K562 (cell line): Measurements from ENCODE around the gene WNT6. TPM values are rescaled to one million over a fixed set of nuclear protein-coding genes. Genes with fewer than 3 reads are reported as not detected.

Experiments used
- ATAC-seq: fragments of 200-7000 bp; cut with Tn5 transposase; 3 replicates; pipeline ENCODE4 v1.9.1; 2020; ENCODE audit warnings: moderate library complexity
- BruUV-seq: library from RNA; stranded (reverse); fragments of 400-500 nt; replicated peaks from 2 replicates; lab custom pipeline; 2021; lab: Mats Ljungman, UMichigan
- CTCF ChIA-PET: fragments of 300-600 bp; formaldehyde crosslinking; extraction: SDS; loops from one replicate; lab custom pipeline; 2021; ENCODE audit warnings: low intra/inter-chr PET ratio; lab: Yijun Ruan, JAX
- POLR2A ChIA-PET: fragments of 300-600, 350-650 bp; sonication (Branson Sonifier 250); formaldehyde crosslinking; extraction: SDS; loops from one replicate; lab custom pipeline; 2021; ENCODE audit warnings: antibody characterized with exemption, inconsistent platforms; lab: Yijun Ruan, JAX
- DNase-seq, 4 experiments: peaks; one replicate each; pipeline versions ENCODE4 v3.0.0 to v3.0.0-alpha.2; 2011 to 2018; ENCODE audit warnings: low spot score in 3 of 4, mixed read lengths in 3 of 4; ENCODE audit errors: extremely low read depth in 1 of 4
- FAIRE-seq: peaks from 2 replicates; lab custom pipeline; 2011; peaks lifted over from hg19 to GRCh38; lab: Jason Lieb, UNC
- H2AFZ ChIP-seq: 2 replicates; pipeline ENCODE4 v1.6.0; 2011; ENCODE audit warnings: low read depth, low read length, control low read depth, inconsistent platforms
- H3K27ac ChIP-seq: fragments of 200-600 bp; 3 replicates; pipeline ENCODE4 v1.8.0; 2011; ENCODE audit warnings: low read depth, mild to moderate bottlenecking, control low read depth, inconsistent platforms, low read length, moderate library complexity, mixed read lengths; ENCODE audit errors: extremely low read depth
- H3K27me3 ChIP-seq, 2 experiments: fragments of 300-600 bp in 1 of 2; 2 replicates in 1 of 2; 3 replicates in 1 of 2; pipeline versions ENCODE4 v1.6.0 to v1.8.0; 2011; ENCODE audit warnings: inconsistent platforms in 2 of 2, low read length in 2 of 2, mild to moderate bottlenecking in 1 of 2, mixed read lengths in 1 of 2, moderate library complexity in 1 of 2; ENCODE audit not compliant: control insufficient read depth in 2 of 2, insufficient read depth in 2 of 2
- H3K36me3 ChIP-seq: fragments of 300-600 bp; 3 replicates; pipeline ENCODE4 v1.8.0; 2011; ENCODE audit warnings: mild to moderate bottlenecking, low read length, inconsistent platforms; ENCODE audit not compliant: control insufficient read depth, insufficient read depth
- H3K4me1 ChIP-seq, 2 experiments: fragments of 200-600 bp in 1 of 2; replicated peaks in 1 of 2; 2 replicates in 1 of 2; 3 replicates in 1 of 2; pipeline versions ENCODE4 v1.5.1 to v1.8.0; 2011; ENCODE audit warnings: inconsistent platforms in 2 of 2, low read length in 2 of 2, mild to moderate bottlenecking in 1 of 2, mixed read lengths in 1 of 2, moderate library complexity in 1 of 2; ENCODE audit not compliant: control insufficient read depth in 2 of 2, insufficient read depth in 2 of 2
- H3K4me2 ChIP-seq: 2 replicates; pipeline ENCODE4 v1.6.1; 2011; ENCODE audit warnings: low read length, control low read depth, inconsistent platforms, mixed read lengths; ENCODE audit not compliant: insufficient read depth
- H3K4me3 ChIP-seq: fragments of 200-600 bp; sonication (generic), shearing (Covaris generic); 2 replicates; pipeline ENCODE4 v1.5.1; 2016; ENCODE audit warnings: control low read depth, inconsistent platforms
- H3K79me2 ChIP-seq: fragments of 200-600 bp; 3 replicates; pipeline ENCODE4 v1.8.0; 2011; ENCODE audit warnings: low read length, inconsistent platforms; ENCODE audit not compliant: control insufficient read depth, insufficient read depth
- H3K9ac ChIP-seq, 2 experiments: 2 replicates each; pipeline versions ENCODE4 v1.6.0 to v1.6.1; 2011; ENCODE audit warnings: low read depth in 2 of 2, low read length in 2 of 2, control low read depth in 1 of 2, inconsistent platforms in 1 of 2, mild to moderate bottlenecking in 1 of 2, mixed read lengths in 1 of 2; ENCODE audit not compliant: insufficient read depth in 1 of 2
- H3K9me1 ChIP-seq: one replicate; pipeline ENCODE4 v1.6.0; 2011; ENCODE audit warnings: inconsistent platforms, mild to moderate bottlenecking, low read length, moderate library complexity; ENCODE audit not compliant: control insufficient read depth, insufficient read depth
- H3K9me3 ChIP-seq: replicated peaks from 2 replicates; pipeline ENCODE4 v1.5.1; 2011; ENCODE audit warnings: low read depth, low read length, inconsistent platforms; ENCODE audit not compliant: control insufficient read depth, insufficient read depth
- H4K20me1 ChIP-seq: replicated peaks from 2 replicates; pipeline ENCODE4 v1.6.1; 2011; ENCODE audit warnings: low read length, inconsistent platforms, mixed read lengths; ENCODE audit not compliant: control insufficient read depth, insufficient read depth
- DIDO1 ChIP-seq: fragments of 450-650 bp; IDR thresholded peaks from 2 replicates; pipeline ENCODE4 v1.6.1; 2016; ENCODE audit warnings: low read depth, missing biosample characterization, missing genetic modification characterization
- PCBP1 ChIP-seq: fragments of 200-400 bp; formaldehyde crosslinking; IDR thresholded peaks from 2 replicates; pipeline ENCODE4 v1.6.1; 2018; ENCODE audit warnings: mild to moderate bottlenecking, low read depth, low read length; ENCODE audit not compliant: poor library complexity, severe bottlenecking
- RNF2 ChIP-seq: sonication (generic); IDR thresholded peaks from 2 replicates; pipeline ENCODE4 v1.6.1; 2016
- RNF219 ChIP-seq: fragments of 250-450 bp; sonication (Bioruptor Pico); IDR thresholded peaks from 2 replicates; pipeline ENCODE4 v1.5.0; 2022; ENCODE audit warnings: mild to moderate bottlenecking
- TCF15 ChIP-seq: fragments of 250-450 bp; sonication (Bioruptor Pico); IDR thresholded peaks from 2 replicates; pipeline ENCODE4 v1.8.0; 2022; ENCODE audit warnings: moderate library complexity, mild to moderate bottlenecking, inconsistent platforms
- THAP7 ChIP-seq: fragments of 250-450 bp; sonication (Bioruptor Pico); IDR thresholded peaks from 2 replicates; pipeline ENCODE4 v1.5.0; 2021
- ZNF174 ChIP-seq: fragments of 250-450 bp; sonication (Bioruptor Pico); IDR thresholded peaks from 2 replicates; pipeline ENCODE4 v1.4.0; 2020; ENCODE audit warnings: mild to moderate bottlenecking
- ZNF212 ChIP-seq: fragments of 450-650 bp; formaldehyde crosslinking; IDR thresholded peaks from 2 replicates; pipeline ENCODE4 v1.4.0; 2020; ENCODE audit warnings: mild to moderate bottlenecking
- ZNF280A ChIP-seq: fragments of 450-650 bp; IDR thresholded peaks from 2 replicates; pipeline ENCODE4 v1.6.1; 2018; ENCODE audit warnings: mild to moderate bottlenecking, low read depth; ENCODE audit not compliant: partially characterized antibody
- WGBS: fragments of 100-300 bp; shearing (Covaris generic); methylation state at CpG from one replicate; pipeline ENCODE4 v1.1.6; 2016; ENCODE audit warnings: low coverage, mixed read lengths; ENCODE audit not compliant: insufficient coverage; ENCODE audit errors: missing lambda C conversion rate; 5-methylcytosine and 5-hydroxymethylcytosine counted together
- in situ Hi-C: fragments of 300-500 bp; cut with MboI; formaldehyde crosslinking; loops from 4 replicates; pipeline ENCODE4 v1.15.0; 2018; ENCODE audit warnings: inconsistent platforms, mixed read lengths
- intact Hi-C: fragments of 100-400 bp; cut with micrococcal nuclease; formaldehyde crosslinking; loops from 2 replicates; pipeline ENCODE4 v1.14.2; 2022
- polyA plus RNA-seq, 8 experiments: library from polyadenylated mRNA; depleted of rRNA in 4 of 8; stranded (reverse) in 5 of 8; unstranded in 3 of 8; fragments of >200 nt; fragmentation: Nextera tagmentation in 2 of 8; fragmentation: Illumina TruSeq in 1 of 8; extraction: Ambion mirVana in 2 of 8; extraction: Trizol in 1 of 8; gene quantifications; 2 replicates each; pipeline versions ENCODE4 v1.2.1 to v1.2.3, GENCODE V29; 2011 to 2014; ENCODE audit warnings: inconsistent platforms in 1 of 8, missing spikeins in 1 of 8
- total RNA-seq, 7 experiments: library from RNA; depleted of rRNA in 6 of 7; stranded (reverse); fragments of >200 nt in 6 of 7; fragmentation: Illumina TruSeq in 2 of 7; extraction: Trizol in 2 of 7; gene quantifications; 2 replicates each; pipeline versions ENCODE4 v1.2.1 to v1.2.3, GENCODE V29; 2011 to 2021; ENCODE audit warnings: low replicate concordance in 1 of 7
- TF ChIP-seq, protein P1 (sequence below): sonication (generic); IDR thresholded peaks from 2 replicates; pipeline ENCODE4 v1.6.1; 2016
- TF ChIP-seq, protein P2 (sequence below): fragments of 250-450 bp; sonication (Bioruptor Pico); IDR thresholded peaks from 2 replicates; pipeline ENCODE4 v1.4.0; 2020; ENCODE audit warnings: mild to moderate bottlenecking, moderate library complexity
- TF ChIP-seq, protein P3 (sequence below): fragments of 250-450 bp; sonication (Bioruptor Pico); IDR thresholded peaks from 2 replicates; pipeline ENCODE4 v1.8.0; 2021; ENCODE audit warnings: mild to moderate bottlenecking, moderate library complexity

Gene WNT6
- total and polyA plus RNA-seq, 9 of the 15 experiments (the other 6 are each of a cell fraction or from before 2014, with no cell fraction given), result not detected

GRCh38 chr2:218888341-218888740, 28.7 kb downstream of the WNT6 start (continued):
- TF ChIP-seq RNF219 (CRISPR knock-in tag) (no peak), ZNF174 (CRISPR knock-in tag) (no peak), ZNF212 (no peak)
- TF ChIP-seq, protein P1, sequence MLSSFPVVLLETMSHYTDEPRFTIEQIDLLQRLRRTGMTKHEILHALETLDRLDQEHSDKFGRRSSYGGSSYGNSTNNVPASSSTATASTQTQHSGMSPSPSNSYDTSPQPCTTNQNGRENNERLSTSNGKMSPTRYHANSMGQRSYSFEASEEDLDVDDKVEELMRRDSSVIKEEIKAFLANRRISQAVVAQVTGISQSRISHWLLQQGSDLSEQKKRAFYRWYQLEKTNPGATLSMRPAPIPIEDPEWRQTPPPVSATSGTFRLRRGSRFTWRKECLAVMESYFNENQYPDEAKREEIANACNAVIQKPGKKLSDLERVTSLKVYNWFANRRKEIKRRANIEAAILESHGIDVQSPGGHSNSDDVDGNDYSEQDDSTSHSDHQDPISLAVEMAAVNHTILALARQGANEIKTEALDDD, result no peak

DNA sequence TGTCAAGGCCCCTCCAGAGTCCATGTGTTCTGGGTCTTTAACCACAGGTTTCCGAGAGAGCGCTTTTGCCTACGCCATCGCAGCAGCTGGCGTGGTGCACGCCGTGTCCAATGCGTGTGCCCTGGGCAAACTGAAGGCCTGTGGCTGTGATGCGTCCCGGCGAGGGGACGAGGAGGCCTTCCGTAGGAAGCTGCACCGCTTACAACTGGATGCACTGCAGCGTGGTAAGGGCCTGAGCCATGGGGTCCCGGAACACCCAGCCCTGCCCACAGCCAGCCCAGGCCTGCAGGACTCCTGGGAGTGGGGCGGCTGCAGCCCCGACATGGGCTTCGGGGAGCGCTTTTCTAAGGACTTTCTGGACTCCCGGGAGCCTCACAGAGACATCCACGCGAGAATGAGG, 30.3 kb downstream of the WNT6 start:
- intact Hi-C loops (no loop called here), in situ Hi-C loops (no loop called here)
- H3K27me3 ChIP-seq, result peaks cover 2 to 71% of the 10 kb centered on the region in 2 experiments; a peak in 4 of 5 replicates
- WGBS, result 17% methylated on average over 16 of the region's 23 CpGs
- FAIRE-seq (no peak), ATAC-seq (no peak), DNase-seq (no peak)
- H3K27ac ChIP-seq, result no peak overlapping the region
- 0 out of 2 replicates have a peak, but pooled peaks cover 6% of the 10 kb centered on the region for H4K20me1 ChIP-seq
- no peak overlapping the region for H2AFZ ChIP-seq
- no peak overlapping the region for H3K9ac ChIP-seq
- no peaks in the 10 kb centered on the region for H3K9me3 ChIP-seq
- no peaks in the 10 kb centered on the region for H3K36me3 ChIP-seq
- no peak overlapping the region for H3K4me3 ChIP-seq
- no peaks in the 10 kb centered on the region for H3K79me2 ChIP-seq
- POLR2A ChIA-PET, result no interaction called here
- H3K4me2 ChIP-seq, result no peak overlapping the region
- CTCF ChIA-PET, result no interaction called here
- no peaks in the 10 kb centered on the region for H3K9me1 ChIP-seq
- BruUV-seq, result no TSS peak
- H3K4me1 ChIP-seq, result peaks cover 0 to 11% of the 10 kb centered on the region in 2 experiments; a peak in 2 of 5 replicates
- TF ChIP-seq THAP7, result no peak
- TF ChIP-seq RNF2, result no peak
- TF ChIP-seq ZNF280A, result no peak
- TF ChIP-seq, protein P2, sequence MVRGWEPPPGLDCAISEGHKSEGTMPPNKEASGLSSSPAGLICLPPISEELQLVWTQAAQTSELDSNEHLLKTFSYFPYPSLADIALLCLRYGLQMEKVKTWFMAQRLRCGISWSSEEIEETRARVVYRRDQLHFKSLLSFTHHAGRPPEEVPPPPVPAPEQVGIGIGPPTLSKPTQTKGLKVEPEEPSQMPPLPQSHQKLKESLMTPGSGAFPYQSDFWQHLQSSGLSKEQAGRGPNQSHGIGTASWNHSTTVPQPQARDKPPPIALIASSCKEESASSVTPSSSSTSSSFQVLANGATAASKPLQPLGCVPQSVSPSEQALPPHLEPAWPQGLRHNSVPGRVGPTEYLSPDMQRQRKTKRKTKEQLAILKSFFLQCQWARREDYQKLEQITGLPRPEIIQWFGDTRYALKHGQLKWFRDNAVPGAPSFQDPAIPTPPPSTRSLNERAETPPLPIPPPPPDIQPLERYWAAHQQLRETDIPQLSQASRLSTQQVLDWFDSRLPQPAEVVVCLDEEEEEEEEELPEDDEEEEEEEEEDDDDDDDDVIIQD (CRISPR knock-in tag), result no peak
- no peak for TF ChIP-seq PCBP1
- TF ChIP-seq TCF15 (CRISPR knock-in tag), result no peak
- no peak for TF ChIP-seq DIDO1 (tag)
- TF ChIP-seq, protein P3, sequence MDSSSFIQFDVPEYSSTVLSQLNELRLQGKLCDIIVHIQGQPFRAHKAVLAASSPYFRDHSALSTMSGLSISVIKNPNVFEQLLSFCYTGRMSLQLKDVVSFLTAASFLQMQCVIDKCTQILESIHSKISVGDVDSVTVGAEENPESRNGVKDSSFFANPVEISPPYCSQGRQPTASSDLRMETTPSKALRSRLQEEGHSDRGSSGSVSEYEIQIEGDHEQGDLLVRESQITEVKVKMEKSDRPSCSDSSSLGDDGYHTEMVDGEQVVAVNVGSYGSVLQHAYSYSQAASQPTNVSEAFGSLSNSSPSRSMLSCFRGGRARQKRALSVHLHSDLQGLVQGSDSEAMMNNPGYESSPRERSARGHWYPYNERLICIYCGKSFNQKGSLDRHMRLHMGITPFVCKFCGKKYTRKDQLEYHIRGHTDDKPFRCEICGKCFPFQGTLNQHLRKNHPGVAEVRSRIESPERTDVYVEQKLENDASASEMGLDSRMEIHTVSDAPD (CRISPR knock-in tag), result no peak
